ENCODE measurements around the gene TRPT1. TPM values are rescaled to one million over a fixed set of nuclear protein-coding genes. Genes with fewer than 3 reads are reported as not detected.
A peak's percentile ranks its signal among the peaks of the same experiment; 100 is the strongest.

Gene TRPT1
- total RNA-seq, 1 donor from 2014 or later: 20.6 TPM

GRCh38 chr11:64259533-64260067 lies 33.6 kb upstream of the TRPT1 start:
- DNase-seq (ENCODE audit: low spot score): no peak
- intact Hi-C loops (cut with DNase I): no loop called here
- no peak for ATAC-seq

- intact Hi-C loops (cut with DNase I): no loop called here
- ATAC-seq (no peak), DNase-seq (ENCODE audit: low spot score) (no peak)
These were observed 33.1 kb upstream of the TRPT1 start for GRCh38 chr11:64258946-64259532.

GRCh38 chr11:64258356-64258755 lies 32.4 kb upstream of the TRPT1 start:
- intact Hi-C loops (cut with DNase I): no loop called here
- ATAC-seq: no peak
- no peak for DNase-seq (ENCODE audit: low spot score)

DNA sequence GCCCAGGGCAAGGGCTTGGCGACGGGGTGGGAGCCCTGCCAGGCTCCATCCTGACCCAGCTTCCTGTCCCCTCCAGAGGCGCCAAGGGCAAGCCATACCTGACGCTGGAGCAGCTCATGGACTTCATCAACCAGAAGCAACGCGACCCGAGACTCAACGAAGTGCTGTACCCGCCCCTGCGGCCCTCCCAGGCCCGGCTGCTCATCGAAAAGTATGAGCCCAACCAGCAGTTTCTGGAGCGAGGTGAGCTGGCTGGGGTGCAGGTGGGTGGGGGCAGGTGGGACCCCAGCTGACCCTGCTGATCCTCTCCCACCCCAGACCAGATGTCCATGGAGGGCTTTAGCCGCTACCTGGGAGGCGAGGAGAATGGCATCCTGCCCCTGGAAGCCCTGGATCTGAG lies 30.3 kb upstream of the TRPT1 start:
- DNase-seq (ENCODE audit: low spot score) (no peak), ATAC-seq (no peak)
- intact Hi-C loops (cut with DNase I): no loop called here

GRCh38 chr11:64255135-64256128 lies 29.4 kb upstream of the TRPT1 start:
- intact Hi-C loops (cut with DNase I): no loop called here
- no peak for DNase-seq (ENCODE audit: low spot score)
- no peak for ATAC-seq

DNA sequence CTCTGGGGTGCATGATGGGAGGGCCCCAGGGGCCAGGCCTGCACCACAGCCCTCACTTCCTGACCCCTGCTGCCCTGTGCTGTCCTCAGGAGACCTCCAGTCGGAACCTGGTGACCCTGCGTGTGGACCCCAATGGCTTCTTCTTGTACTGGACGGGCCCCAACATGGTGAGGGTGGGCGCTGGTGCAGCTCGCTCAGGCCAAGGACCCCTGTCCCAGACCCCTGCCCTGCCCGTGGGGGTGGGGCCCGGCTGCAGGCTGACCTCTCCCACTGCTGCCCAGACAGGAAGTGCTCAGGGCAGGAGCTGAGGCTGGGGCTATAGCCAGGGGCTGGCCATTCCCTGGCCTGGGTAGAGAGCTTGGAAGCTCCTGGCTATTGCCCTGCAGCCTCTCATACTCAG lies 28.3 kb upstream of the TRPT1 start:
- intact Hi-C loops (cut with DNase I): no loop called here
- no peak for ATAC-seq
- DNase-seq (ENCODE audit: low spot score): no peak

- intact Hi-C loops (cut with DNase I): no loop called here
- DNase-seq (ENCODE audit: low spot score): no peak
- no peak for ATAC-seq
These were observed 27.5 kb upstream of the TRPT1 start for GRCh38 chr11:64253481-64253880.

DNA sequence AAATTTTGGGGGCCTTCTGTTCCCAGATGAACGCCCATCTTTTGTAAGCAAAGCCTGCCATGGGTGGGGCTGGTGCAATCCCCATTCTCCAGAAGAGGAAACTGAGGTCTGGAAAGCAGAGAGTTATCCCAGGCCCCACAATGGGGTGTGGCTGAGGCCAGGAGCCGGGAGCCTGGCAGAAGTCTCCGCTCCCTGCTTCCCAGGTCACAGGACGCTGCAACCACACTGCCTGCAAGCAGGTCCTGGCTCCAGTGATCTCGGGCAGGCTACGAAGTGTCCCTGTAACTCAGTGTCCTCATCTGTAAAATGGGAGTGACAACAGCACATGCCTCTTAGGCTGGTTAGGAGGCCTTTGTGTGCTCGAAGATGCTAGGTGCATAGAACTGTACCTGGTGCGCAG lies 27.1 kb upstream of the TRPT1 start:
- no peak for DNase-seq (ENCODE audit: low spot score)
- intact Hi-C loops (cut with DNase I): no loop called here
- no peak for ATAC-seq

- DNase-seq (ENCODE audit: low spot score): peak; percentile 81
- intact Hi-C loops (cut with DNase I): no loop called here
- ATAC-seq: peak; percentile 22
These were observed 26.3 kb upstream of the TRPT1 start for GRCh38 chr11:64252003-64252872.

DNA sequence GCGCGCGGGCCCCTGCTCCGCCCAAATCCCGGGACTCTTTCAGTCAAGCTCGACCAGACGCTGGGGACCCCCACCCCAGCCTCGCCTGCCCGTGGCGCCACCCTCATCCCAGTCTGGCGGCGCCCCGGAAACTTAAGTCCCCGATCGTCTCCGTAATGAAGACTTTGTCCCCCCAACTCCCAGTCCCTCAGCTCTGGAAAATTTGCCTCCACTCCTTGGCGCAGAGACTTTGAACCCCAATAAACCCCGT lies 25.7 kb upstream of the TRPT1 start:
- ATAC-seq (peak; percentile 0), DNase-seq (ENCODE audit: low spot score) (no peak)
- intact Hi-C loops (cut with DNase I): no loop called here

- ATAC-seq (peak; percentile 40), DNase-seq (ENCODE audit: low spot score) (peak; percentile 78)
- intact Hi-C loops (cut with DNase I): no loop called here
These were observed 25.2 kb upstream of the TRPT1 start, which contains the start of gene PLCB3 for GRCh38 chr11:64251016-64251752. PLCB3 (plus strand) TSS chr11:64251530; CDS start chr11:64251650, 120 bp downstream.

GRCh38 chr11:64250415-64251015 lies 24.5 kb upstream of the TRPT1 start:
- intact Hi-C loops (cut with DNase I): no loop called here
- DNase-seq (ENCODE audit: low spot score): no peak
- ATAC-seq: no peak

DNA sequence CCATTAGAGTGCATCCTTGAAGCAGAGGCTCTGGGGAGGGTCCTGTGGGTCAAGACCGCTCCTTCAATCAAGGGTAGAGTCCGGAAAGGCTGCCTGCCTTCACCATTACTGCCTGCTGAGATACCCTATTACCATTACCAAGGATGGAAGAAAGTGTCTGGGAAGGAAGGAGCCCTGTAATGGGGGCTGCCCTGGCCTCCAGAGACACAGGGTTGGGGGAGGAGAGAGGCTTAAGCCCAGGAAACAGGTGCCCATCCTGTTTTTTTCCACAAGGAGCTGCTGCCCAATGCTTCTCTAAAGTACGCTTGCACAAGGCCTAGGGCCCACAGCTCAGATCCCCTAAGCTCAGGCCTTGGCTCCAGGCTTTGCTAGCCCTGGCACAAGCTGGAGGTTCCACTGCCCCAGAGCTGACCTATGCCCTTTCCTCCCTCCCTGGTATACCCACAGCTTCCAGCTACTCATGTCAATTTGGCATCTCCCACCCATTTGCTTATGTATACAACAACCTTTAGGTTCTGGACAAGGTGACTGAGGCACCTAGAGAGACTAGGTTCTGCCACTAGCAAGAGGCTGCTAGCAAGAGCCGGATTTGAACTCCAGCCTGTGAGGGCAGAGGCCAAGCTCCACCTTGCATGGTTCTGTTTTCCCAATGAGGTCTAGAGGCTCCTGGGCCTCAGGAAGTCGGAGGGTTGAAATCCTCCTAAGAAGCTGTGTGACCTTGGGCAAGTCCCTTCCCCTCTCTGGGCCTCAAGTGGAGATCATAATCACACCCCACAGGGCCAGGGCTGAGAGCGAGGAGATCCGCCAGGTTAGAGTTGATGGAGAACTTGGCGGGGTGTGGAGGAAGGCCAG lies 23.8 kb upstream of the TRPT1 start:
- no peak for ATAC-seq

GRCh38 chr11:64249038-64249437 lies 23.1 kb upstream of the TRPT1 start:
- no peak for DNase-seq (ENCODE audit: low spot score)
- intact Hi-C loops (cut with DNase I): no loop called here
- no peak for ATAC-seq

More for the DNA sequence above, 23.8 kb upstream of the TRPT1 start:
- no peak for DNase-seq (ENCODE audit: low spot score)
- intact Hi-C loops (cut with DNase I): no loop called here

- ATAC-seq (no peak), DNase-seq (ENCODE audit: low spot score) (no peak)
- intact Hi-C loops (cut with DNase I): no loop called here
These were observed 22.6 kb upstream of the TRPT1 start for GRCh38 chr11:64248578-64248977.

GRCh38 chr11:64247729-64248531 lies 21.9 kb upstream of the TRPT1 start:
- intact Hi-C loops (cut with DNase I): no loop called here
- ATAC-seq: no peak

More at GRCh38 chr11:64247729-64248531, 21.9 kb upstream of the TRPT1 start:
- no peak for DNase-seq (ENCODE audit: low spot score)

All from sciatic nerve (tissue), 2 donors.